NOMO-1 treated with dmso at 0.1 percent for 144 hours (cell line): ENCODE measurements around the gene PLA2G12B.

Experiments used
- DNase-seq: peaks from one replicate; lab custom pipeline; 2025; ENCODE audit not compliant: unreplicated experiment; lab: John Stamatoyannopoulos, UW

PLA2G12B gene

GRCh38 chr10:72895236-72895850 lies 59.3 kb downstream of the PLA2G12B start:
- DNase-seq: no peak

- DNase-seq: no peak
Measured at GRCh38 chr10:72893136-72893798, 61.3 kb downstream of the PLA2G12B start, which contains the start of gene OIT3. Gene OIT3, plus strand, starts transcription at chr10:72893739. Its CDS starts 60 bp downstream, at chr10:72893799.

- no peak for DNase-seq
Measured at GRCh38 chr10:72890086-72890485, 64.5 kb downstream of the PLA2G12B start.

GRCh38 chr10:72889391-72889831 lies 65.2 kb downstream of the PLA2G12B start:
- no peak for DNase-seq

- no peak for DNase-seq
Measured at GRCh38 chr10:72888151-72888638, 66.4 kb downstream of the PLA2G12B start.

GRCh38 chr10:72887043-72887442 lies 67.6 kb downstream of the PLA2G12B start:
- no peak for DNase-seq

GRCh38 chr10:72886621-72887020 lies 68.0 kb downstream of the PLA2G12B start:
- no peak for DNase-seq

GRCh38 chr10:72885953-72886352 lies 68.7 kb downstream of the PLA2G12B start:
- no peak for DNase-seq
